Lower leg skin (tissue), 3 donors: Measurements from ENCODE around the gene PLEKHA6.

Experiments
- POLR2A ChIP-seq, 2 donors: fragments of 450-650 bp; IDR thresholded peaks; one replicate each; pipeline ENCODE4 v1.6.1; 2016 to 2017; ENCODE audit warnings: antibody characterized with exemption in 2 of 2, mild to moderate bottlenecking in 1 of 2, moderate library complexity in 1 of 2
- TF ChIP-seq, protein P1 (sequence below), 3 donors: fragments of 450-650 bp; IDR thresholded peaks; one replicate each; pipeline ENCODE4 v1.5.1; 2016; ENCODE audit warnings: antibody characterized with exemption in 3 of 3, mild to moderate bottlenecking in 3 of 3, moderate library complexity in 2 of 3

DNA sequence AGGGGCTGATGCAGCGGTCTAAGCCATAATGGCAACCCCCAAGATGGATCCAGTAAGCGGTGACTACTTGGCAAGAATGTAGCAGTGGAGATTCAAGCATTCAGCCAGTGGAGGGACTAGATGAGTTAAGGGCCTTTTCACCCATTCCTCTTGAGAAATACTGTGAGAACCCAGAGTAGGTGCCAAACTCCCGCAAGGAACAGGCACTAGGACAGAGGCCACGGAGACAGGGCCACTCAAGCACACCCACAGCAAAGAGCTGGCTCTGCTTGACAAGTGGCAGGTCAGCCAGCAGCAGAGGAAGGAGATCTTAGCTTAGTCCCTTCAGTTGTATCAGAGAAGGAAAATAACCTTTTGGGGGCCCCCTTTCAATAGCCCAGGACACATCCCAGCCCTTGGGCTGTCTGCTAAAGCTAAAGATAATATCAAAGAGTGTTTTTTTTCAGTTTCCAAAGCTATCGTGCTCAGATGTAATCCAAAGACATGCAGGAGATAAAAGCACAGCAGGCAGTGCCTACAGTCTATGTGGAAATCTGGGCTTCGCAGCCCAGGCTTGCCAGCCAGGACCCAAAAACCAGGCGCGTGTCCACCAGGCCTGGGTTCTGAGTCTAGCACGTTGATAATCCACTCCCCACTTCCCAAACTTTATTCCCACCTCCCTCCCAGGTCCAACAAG, 83.9 kb downstream of the PLEKHA6 start:
- TF ChIP-seq, protein P1, sequence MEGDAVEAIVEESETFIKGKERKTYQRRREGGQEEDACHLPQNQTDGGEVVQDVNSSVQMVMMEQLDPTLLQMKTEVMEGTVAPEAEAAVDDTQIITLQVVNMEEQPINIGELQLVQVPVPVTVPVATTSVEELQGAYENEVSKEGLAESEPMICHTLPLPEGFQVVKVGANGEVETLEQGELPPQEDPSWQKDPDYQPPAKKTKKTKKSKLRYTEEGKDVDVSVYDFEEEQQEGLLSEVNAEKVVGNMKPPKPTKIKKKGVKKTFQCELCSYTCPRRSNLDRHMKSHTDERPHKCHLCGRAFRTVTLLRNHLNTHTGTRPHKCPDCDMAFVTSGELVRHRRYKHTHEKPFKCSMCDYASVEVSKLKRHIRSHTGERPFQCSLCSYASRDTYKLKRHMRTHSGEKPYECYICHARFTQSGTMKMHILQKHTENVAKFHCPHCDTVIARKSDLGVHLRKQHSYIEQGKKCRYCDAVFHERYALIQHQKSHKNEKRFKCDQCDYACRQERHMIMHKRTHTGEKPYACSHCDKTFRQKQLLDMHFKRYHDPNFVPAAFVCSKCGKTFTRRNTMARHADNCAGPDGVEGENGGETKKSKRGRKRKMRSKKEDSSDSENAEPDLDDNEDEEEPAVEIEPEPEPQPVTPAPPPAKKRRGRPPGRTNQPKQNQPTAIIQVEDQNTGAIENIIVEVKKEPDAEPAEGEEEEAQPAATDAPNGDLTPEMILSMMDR (IDR thresholded peaks at IDR 0.05): no peak
- TF ChIP-seq POLR2A (IDR thresholded peaks at IDR 0.05): no peak
